GM20000 (cell line): ENCODE results near the gene PSKH1.

Experiments
- DNase-seq: peaks from one replicate; pipeline ENCODE4 v3.0.0; 2012; ENCODE audit warnings: low spot score
- TF ChIP-seq, protein P1 (sequence below): IDR thresholded peaks from 2 replicates; pipeline ENCODE4 v1.5.1; 2012; ENCODE audit warnings: mild to moderate bottlenecking, control low read depth; ENCODE audit errors: extremely low read depth, missing control alignments

PSKH1 gene

DNA sequence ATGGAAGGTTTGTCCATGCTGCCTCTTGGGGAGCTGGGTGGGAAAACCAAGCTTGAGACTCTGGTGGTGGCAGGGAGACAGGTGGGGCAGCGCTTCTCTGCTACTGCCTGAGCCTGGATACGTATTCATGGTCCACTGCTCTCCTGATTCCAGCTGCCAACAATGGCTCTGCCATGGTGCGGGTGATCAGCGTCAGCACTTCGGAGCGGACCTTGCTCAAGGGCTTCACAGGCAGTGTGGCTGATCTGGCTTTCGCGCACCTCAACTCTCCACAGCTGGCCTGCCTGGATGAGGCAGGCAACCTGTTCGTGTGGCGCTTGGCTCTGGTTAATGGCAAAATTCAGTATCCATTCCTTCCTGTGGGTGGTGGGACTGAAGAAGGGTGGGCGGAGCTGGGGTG, 16.0 kb upstream of the PSKH1 start:
- no peak for DNase-seq
- TF ChIP-seq, protein P1, sequence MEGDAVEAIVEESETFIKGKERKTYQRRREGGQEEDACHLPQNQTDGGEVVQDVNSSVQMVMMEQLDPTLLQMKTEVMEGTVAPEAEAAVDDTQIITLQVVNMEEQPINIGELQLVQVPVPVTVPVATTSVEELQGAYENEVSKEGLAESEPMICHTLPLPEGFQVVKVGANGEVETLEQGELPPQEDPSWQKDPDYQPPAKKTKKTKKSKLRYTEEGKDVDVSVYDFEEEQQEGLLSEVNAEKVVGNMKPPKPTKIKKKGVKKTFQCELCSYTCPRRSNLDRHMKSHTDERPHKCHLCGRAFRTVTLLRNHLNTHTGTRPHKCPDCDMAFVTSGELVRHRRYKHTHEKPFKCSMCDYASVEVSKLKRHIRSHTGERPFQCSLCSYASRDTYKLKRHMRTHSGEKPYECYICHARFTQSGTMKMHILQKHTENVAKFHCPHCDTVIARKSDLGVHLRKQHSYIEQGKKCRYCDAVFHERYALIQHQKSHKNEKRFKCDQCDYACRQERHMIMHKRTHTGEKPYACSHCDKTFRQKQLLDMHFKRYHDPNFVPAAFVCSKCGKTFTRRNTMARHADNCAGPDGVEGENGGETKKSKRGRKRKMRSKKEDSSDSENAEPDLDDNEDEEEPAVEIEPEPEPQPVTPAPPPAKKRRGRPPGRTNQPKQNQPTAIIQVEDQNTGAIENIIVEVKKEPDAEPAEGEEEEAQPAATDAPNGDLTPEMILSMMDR = no peak

DNA sequence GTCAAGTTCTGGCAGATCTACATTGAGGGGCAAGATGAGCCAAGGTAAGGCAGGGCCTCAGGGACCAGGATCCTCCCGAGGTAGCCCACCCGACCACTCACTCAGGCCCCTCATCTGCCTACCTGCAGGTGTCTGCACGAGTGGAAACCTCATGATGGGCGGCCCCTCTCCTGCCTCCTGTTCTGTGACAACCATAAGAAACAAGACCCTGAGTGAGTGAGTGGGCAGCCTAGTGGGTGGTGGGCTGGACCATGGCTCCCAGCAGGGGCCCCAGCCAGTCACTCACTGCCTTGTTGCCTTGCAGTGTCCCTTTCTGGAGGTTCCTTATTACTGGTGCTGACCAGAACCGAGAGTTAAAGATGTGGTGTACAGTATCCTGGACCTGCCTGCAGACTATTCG, 14.8 kb upstream of the PSKH1 start:
- DNase-seq = no peak
- TF ChIP-seq, protein P1 = no peak

DNA sequence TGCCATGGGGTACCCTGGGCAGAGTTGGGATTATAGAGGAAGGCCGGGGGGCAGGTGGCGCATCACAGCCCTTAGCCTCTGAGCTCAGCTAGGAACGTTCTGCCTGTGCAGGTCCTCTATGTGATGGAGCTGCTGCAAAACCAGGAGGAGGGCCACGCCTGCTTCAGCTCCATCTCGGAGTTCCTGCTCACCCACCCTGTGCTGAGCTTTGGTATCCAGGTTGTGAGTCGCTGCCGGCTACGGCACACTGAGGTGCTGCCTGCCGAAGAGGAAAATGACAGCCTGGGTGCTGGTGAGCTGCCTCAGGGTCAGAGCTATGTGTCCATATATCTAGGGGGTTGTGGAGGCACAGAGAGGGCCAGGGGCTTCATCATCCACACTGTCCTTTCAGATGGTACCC, 14.2 kb upstream of the PSKH1 start:
- DNase-seq = no peak
- TF ChIP-seq, protein P1 = no peak

DNA sequence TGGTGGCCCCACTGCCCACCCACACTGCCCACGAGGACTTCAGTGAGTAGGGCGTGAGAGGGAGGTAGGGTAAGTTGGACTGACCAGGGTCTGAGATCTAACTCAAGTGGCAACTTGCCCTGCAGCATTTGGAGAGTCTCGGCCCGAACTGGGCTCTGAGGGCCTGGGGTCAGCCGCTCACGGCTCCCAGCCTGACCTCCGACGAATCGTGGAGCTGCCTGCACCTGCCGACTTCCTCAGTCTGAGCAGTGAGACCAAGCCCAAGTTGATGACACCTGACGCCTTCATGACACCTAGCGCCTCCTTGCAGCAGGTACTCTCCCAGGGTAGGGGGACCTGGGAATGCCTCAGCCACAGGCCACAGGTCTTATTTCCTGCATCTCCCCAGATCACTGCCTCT, 13.6 kb upstream of the PSKH1 start:
- TF ChIP-seq, protein P1 = no peak
- DNase-seq = no peak

DNA sequence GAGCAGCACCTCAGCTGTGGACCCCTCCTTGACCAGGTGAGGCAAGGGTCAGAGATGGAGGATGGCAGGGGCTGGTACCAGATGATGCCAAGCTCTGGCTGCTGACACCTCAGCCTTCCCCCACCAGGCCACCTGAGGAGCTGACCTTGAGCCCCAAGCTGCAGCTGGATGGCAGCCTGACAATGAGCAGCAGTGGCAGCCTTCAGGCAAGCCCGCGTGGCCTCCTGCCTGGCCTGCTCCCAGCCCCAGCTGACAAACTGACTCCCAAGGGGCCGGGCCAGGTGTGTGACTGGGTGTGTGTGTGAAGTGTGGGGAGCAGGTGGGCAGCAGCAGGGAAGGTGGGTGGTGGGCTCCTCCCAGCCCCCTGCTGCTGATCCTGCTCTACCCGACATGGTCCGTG, 13.1 kb upstream of the PSKH1 start:
- TF ChIP-seq, protein P1 = no peak
- DNase-seq = no peak

DNA sequence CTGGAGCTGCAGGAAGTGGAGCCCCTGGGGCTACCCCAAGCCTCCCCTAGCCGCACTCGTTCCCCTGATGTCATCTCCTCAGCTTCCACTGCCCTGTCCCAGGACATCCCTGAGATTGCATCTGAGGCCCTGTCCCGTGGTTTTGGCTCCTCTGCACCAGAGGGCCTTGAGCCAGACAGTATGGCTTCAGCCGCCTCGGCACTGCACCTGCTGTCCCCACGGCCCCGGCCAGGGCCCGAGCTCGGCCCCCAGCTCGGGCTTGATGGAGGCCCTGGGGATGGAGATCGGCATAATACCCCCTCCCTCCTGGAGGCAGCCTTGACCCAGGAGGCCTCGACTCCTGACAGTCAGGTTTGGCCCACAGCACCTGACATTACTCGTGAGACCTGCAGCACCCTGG, 12.5 kb upstream of the PSKH1 start:
- TF ChIP-seq, protein P1 = no peak

DNA sequence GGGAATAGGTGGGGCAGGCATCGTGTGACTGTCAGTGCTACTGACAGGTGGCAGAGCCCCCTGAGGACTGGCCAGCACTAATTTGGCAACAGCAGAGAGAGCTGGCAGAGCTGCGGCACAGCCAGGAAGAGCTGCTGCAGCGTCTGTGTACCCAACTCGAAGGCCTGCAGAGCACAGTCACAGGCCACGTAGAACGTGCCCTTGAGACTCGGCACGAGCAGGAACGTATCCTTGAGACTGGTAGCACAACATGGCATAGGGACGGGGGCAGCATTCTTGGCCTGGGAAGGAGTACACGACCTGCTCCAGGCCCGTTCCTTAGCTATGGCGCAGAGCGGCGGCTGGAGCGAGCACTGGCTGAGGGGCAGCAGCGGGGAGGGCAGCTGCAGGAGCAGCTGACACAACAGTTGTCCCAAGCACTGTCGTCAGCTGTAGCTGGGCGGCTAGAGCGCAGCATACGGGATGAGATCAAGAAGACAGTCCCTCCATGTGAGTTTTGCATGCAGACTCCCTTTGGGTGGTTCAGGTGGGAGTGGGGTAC, 11.4 kb upstream of the PSKH1 start:
- TF ChIP-seq, protein P1 = no peak
- DNase-seq = no peak

More for the DNA sequence above, 12.5 kb upstream of the PSKH1 start:
- DNase-seq = no peak
